Sciatic nerve (tissue), 2 donors: Measurements from ENCODE around the gene TMEM33. TPM values are rescaled to one million over a fixed set of nuclear protein-coding genes. Genes with fewer than 3 reads are reported as not detected.
A peak's percentile ranks its signal among the peaks of the same experiment; 100 is the strongest.

Experiments used
- ATAC-seq: fragments of 200-7000 bp; cut with Tn5 transposase; one replicate; pipeline ENCODE4 v1.9.1; 2020; ENCODE audit warnings: mild to moderate bottlenecking, moderate library complexity
- DNase-seq: peaks from one replicate; pipeline ENCODE4 v3.0.0-alpha.2; 2020; ENCODE audit warnings: low spot score
- intact Hi-C: fragments of 100-400 bp; cut with DNase I; formaldehyde crosslinking; loops from one replicate; pipeline ENCODE4 v1.14.2; 2022
- total RNA-seq: library from RNA; stranded (reverse); fragmentation: NEBNext Ultra II Directional; extraction: Animal tissue kit (Norgen Biotek cat#: 25700); gene quantifications from one replicate; pipeline ENCODE4 v1.2.1, GENCODE V29; 2021
- donor health status: DM: no; HTN: no; CAD: no.
- donor health status: DM: no; HTN: no; CAD: no.

Gene TMEM33
- total RNA-seq, 1 donor from 2014 or later = 51.7 TPM

GRCh38 chr4:41933997-41934503, 1.2 kb upstream of the TMEM33 start:
- DNase-seq (no peak), ATAC-seq (no peak)
- intact Hi-C loops = no loop called here

DNA sequence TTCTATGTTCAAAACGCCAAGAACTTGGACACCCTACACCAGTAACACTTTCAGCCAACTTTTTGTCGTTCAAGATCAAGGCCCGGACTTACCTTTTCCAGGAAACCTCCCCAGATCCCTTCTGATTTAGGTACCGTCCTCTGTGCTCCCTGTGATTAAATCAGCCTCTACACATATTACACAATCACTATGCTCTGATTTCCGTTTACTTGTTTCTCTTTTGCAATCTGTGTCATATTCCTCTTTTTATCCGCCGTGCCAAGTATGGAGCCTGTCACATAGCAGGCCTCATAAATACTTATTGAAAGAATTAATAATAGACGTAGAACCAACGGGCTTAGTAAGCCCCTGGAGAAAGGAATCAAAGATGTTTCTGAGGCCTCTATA, 722 bp upstream of the TMEM33 start:
- DNase-seq = no peak
- intact Hi-C loops = no loop called here
- ATAC-seq = peak; percentile 44

DNA sequence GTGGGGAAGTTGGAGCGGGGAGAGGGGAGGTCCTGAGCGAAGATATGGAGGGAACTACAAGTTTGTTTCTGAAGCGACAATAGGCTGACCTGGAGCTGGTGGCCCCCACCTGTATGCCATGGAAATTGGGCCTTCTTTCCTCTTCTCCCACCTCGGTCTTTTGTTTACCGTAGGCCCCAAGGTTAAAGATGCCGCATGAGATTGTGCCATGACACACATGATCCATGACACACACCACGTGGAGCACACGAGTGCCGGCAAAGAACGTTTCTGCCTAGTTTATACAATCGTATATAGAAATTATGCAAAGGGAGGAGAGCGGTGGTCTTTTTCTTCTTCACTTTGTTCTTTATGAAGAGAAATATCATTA, 408 bp downstream of the TMEM33 start:
- no peak for DNase-seq
- peak; percentile 16 for ATAC-seq
- intact Hi-C loops = no loop called here

DNA sequence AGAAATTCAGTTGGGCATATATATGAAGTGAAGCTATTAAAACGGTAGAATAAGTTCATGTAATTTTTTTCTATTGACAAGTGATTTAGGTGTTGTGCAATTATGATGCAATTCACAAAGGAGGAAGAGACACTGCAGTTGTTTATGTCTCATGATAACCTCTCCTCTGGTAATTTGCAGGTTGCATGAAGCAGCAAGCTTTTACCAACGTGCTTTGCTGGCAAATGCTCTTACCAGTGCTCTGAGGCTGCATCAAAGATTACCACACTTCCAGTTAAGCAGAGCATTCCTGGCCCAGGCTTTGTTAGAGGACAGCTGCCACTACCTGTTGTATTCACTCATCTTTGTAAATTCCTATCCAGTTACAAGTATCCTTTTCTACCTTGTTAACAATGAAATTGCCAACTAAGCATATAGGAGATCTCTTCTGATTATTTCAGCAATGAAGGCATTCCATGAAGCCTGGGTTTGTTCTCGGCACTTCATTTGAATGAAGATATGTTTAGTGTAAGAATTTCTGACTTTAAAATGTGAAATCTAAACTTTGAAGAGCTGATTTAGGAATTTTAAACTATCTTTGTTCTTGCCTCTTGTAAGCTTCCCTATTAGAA, 3.9 kb downstream of the TMEM33 start:
- ATAC-seq (no peak), DNase-seq (no peak)
- intact Hi-C loops = no loop called here

DNA sequence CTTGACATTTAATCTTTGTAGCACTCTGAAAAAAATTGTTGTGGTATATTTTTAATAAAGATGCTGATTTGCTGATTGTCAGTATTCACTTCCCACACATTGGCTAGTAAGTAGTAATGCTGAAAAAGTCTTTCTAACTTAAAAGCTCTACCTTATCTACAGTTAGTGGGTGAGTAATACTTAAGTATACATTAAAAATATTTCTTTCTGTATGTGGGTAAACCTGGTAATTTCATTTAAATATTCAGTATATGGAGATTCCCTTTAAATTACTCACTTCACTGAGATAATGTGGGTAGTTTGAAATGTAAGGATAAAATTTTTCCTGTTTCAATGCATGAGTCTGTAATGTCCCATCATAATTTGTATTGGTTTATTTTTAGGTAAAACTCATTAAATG, 5.6 kb downstream of the TMEM33 start:
- intact Hi-C loops = no loop called here
- no peak for ATAC-seq

DNA sequence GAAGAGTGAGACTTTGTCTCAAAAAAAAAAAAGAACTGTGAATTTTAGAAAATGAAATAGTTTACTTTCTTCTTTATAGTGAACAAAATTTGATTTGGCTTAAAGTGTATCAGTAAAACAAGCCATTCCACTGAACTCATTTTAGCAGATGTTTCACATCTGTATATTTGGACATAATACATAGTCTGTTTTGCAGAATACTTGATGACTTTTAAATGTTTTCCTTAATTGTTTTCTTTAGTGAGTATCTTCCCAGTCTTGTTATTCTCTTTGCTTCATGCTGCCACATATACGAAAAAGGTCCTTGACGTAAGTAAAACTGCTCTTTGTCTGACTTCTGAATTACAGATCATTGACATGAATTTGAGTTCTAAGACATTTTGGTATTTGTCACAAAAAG, 8.3 kb downstream of the TMEM33 start:
- intact Hi-C loops = no loop called here
- ATAC-seq (no peak), DNase-seq (no peak)

More for the DNA sequence above, 5.6 kb downstream of the TMEM33 start:
- no peak for DNase-seq

- DNase-seq = no peak
- no peak for ATAC-seq
- intact Hi-C loops = no loop called here
Measured at GRCh38 chr4:41944089-41944488, 8.9 kb downstream of the TMEM33 start.

- DNase-seq = no peak
- intact Hi-C loops = loop anchor here (5.0 kb wide), 1 partner anchor 573 kb away; no protein-coding TSS in a partner anchor
- ATAC-seq = no peak
Measured at GRCh38 chr4:41949531-41949930, 14.3 kb downstream of the TMEM33 start.

GRCh38 chr4:41957634-41958033, 22.4 kb downstream of the TMEM33 start:
- DNase-seq (no peak), ATAC-seq (no peak)
- intact Hi-C loops = no loop called here

DNA sequence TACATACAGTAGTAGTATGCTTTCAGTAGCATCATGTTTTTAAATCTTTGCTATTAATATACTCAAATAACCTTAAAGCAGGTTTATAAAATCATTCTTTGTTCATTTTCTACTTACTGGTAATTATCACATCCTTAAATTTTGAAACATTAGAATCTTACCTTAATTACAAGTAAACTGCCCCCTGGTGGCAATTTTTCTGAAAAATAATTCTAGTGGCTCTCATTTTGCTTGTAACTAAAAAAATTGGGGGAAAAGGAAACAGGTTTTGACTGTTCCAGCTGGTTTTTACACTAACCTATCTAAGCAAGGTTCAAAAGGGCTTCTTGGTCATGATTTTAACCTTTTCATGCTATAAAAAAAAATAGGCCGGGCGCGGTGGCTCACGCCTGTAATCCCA, 27.9 kb downstream of the TMEM33 start:
- ATAC-seq (no peak), DNase-seq (no peak)
- intact Hi-C loops = no loop called here

DNA sequence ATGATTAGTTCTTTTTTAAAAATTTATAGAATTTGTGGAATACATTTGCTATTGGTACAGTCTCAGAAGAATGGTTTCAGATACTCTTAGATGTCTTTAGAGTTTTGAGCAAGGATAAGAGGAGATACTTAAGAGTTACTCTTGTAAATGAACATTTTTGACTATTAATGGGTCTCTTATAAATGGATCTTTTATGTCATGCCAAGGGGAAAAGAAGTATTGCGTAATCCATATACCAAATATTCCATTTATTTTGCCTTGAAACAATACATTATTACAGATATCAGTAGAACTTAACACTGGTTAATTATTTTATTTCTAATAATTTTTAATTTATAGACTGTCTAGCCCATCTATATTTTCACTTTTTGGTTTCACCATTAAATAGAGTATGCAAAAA, 29.2 kb downstream of the TMEM33 start:
- DNase-seq (no peak), ATAC-seq (no peak)
- intact Hi-C loops = no loop called here

DNA sequence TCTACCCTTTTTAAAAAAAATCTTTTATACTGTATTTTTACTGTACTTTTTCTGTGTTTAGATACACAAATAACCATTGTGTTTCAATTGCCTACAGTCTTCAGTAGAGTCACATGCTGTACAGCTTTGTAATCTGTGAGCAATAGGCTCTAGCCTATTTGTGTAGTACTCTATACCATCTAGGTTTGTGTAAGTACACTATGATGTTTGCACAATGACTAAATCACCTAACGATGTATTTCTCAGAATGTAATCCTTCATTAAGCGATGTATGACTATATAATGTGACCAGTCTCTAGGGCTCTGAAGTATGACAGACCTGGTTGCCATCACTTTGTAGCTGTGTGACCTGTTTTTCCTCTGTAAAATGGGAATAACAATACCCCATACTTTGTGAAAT, 32.2 kb downstream of the TMEM33 start:
- ATAC-seq = no peak

DNA sequence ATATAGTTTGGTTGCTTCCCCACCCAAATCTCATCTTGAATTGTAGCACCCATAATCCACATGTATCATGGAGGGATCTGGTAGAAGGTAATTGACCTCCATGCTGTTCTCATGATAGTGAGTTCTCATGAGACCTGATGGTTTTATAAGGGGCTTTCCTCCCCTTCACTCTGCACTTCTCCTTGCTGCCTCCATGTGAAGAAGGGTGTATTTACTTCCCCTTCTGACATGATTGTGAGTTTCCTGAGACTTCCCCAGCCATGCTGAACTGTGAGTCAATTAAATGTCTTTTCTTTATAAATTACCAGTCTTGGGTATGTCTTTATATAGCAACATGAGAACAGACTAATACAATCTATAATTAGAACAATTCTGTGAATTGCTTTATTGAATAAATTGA, 34.4 kb downstream of the TMEM33 start:
- no peak for ATAC-seq
- no peak for DNase-seq
- intact Hi-C loops = no loop called here

More for the DNA sequence above, 32.2 kb downstream of the TMEM33 start:
- DNase-seq = no peak
- intact Hi-C loops = no loop called here

DNA sequence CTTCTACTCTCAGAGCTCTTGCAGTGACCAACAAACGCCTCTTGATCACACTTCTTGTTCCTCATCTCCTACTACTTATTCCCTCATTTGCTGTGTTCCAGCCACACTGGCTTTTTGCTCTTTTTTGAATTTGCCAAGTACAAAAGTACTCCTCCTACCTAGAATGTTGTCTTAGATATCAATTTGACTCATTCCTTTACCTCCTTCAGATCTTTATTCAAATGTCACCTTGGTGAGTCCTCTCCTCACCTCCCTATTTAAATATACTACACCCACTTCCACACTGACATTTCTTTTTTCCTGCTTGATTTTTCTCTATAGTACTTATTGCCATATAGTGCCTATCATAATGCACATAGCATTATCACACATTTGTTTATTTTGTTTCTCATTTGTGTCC, 40.1 kb downstream of the TMEM33 start:
- DNase-seq (no peak), ATAC-seq (no peak)
- intact Hi-C loops = no loop called here

- no peak for DNase-seq
- intact Hi-C loops = no loop called here
- ATAC-seq = no peak
Measured at GRCh38 chr4:41976775-41977516, 41.7 kb downstream of the TMEM33 start.

DNA sequence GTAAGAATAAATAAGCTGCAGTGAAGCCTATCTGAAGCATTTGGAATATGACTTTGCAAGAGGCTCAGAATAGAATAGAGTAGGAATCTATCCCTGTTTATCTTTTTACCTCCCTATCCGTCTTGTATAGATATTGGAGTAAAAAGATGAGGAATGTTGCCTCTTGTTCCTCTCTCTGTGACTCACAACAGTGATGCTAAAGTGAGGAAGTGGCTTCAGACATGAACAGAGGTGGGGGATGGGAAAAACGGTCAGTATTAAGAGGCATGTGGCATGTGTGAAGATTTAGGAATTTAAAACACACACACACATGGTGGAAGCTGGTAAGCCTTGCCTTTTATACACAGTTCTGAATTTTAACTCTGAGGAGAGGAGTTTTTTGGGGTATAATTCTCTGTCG, 42.5 kb downstream of the TMEM33 start:
- intact Hi-C loops = no loop called here

DNA sequence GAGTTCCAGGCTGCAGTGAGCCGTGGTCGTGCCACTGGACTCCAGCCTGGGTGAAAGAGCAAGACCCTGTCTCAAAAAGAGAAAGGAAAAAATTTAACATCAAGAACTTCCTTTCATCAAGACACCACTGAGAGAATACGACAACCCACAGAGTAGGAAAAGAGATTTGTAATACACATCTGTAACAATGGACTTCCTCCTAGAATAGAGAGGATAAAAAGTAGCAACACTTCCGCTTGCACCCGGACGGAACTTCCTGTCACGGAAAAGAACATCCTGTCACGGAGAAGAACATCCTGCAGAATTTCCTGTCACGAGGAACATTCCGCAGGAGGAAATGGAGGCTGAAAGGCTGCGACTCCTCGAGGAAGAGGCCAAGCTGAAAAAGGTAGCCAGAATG, 46.2 kb downstream of the TMEM33 start, which contains the start of gene DCAF4L1:
Gene DCAF4L1 (plus strand): TSS at position 301 of the 400 bp plus-strand sequence. CDS start 37 bp downstream, at position 338.
- intact Hi-C loops = no loop called here
- DNase-seq (no peak), ATAC-seq (no peak)

More for the DNA sequence above, 42.5 kb downstream of the TMEM33 start:
- DNase-seq (no peak), ATAC-seq (no peak)

GRCh38 chr4:41982716-41983115, 47.5 kb downstream of the TMEM33 start:
- ATAC-seq (no peak), DNase-seq (no peak)
- intact Hi-C loops = no loop called here

DNA sequence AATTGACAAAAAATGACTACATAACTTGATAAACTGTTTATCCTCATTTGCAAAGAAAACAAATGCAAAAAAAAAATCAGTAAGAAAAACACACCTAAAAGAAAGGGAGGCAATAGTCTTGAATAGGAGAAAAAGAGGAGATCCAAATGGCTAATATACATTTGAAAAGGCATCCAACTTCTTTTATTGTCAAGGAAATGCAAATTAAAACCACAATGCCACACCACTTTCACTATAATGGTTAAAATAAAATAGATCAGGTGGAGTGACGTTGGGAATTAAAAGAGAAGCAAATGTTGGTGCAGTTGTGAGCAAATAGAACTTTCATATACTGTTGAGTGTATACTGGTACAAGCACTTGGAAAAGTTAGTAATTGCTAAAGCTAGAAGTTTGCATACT, 49.9 kb downstream of the TMEM33 start:
- no peak for DNase-seq
- intact Hi-C loops = no loop called here
- no peak for ATAC-seq

DNA sequence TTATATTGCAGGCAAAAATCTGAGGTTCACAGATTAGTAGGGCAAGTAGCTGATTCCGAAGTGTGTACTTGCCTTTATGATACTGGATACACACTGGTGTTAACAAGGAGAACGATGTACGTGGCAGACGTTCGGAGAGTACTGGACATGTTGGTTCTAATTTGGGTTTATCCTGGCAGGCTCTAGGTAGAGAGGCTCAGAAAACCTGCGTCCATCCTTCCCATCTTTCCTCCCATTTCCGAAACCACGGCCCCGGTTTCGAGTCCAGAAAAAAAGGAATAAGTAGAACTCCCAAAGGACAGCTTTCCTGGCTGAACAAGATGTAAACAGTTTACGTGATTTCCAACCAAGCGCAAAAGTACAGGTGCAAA, 54.8 kb downstream of the TMEM33 start:
- peak; percentile 27 for ATAC-seq
- DNase-seq = no peak
- intact Hi-C loops = no loop called here
